Gastrocnemius medialis (tissue), 4 donors: Measurements from ENCODE around the gene APEX1. TPM values are rescaled to one million over a fixed set of nuclear protein-coding genes. Genes with fewer than 3 reads are reported as not detected.

Experiments used
- ATAC-seq, 2 donors: fragments of 150-250 bp; one replicate each; pipeline ENCODE4 v1.9.1; 2016
- DNase-seq, 2 donors: peaks; one replicate each; pipeline ENCODE4 v3.0.0-alpha.2; 2019
- H3K27ac ChIP-seq, 4 donors: fragments of 200-600 bp; sonication (generic); 1 replicate in 1 of 4; 2 replicates in 3 of 4; pipeline ENCODE4 v1.5.1; 2016 to 2018; ENCODE audit warnings: mild to moderate bottlenecking in 2 of 4, moderate library complexity in 1 of 4
- H3K27me3 ChIP-seq, 3 donors: fragments of 200-600 bp; sonication (generic) in 2 of 3; 1 replicate in 1 of 3; 2 replicates in 2 of 3; pipeline versions ENCODE4 v1.5.1 to v1.6.0; 2016 to 2019; ENCODE audit warnings: mild to moderate bottlenecking in 1 of 3, moderate library complexity in 1 of 3
- H3K36me3 ChIP-seq, 2 donors: fragments of 200-600 bp; sonication (generic) in 1 of 2; one replicate each; pipeline ENCODE4 v1.5.1; 2017 to 2018
- H3K4me1 ChIP-seq, 2 donors: fragments of 200-600 bp; sonication (generic) in 1 of 2; one replicate each; pipeline ENCODE4 v1.5.1; 2016 to 2017; ENCODE audit warnings: mild to moderate bottlenecking in 2 of 2
- H3K4me3 ChIP-seq, 4 donors: fragments of 200-600 bp; sonication (generic) in 3 of 4; 1 replicate in 1 of 4; 2 replicates in 3 of 4; pipeline ENCODE4 v1.5.1; 2016 to 2019; ENCODE audit warnings: mild to moderate bottlenecking in 2 of 4
- H3K9me3 ChIP-seq, 3 donors: fragments of 200-600 bp; sonication (generic) in 2 of 3; 1 replicate in 1 of 3; 2 replicates in 2 of 3; pipeline ENCODE4 v1.5.1; 2016 to 2019
- POLR2A ChIP-seq, 2 donors: fragments of 450-650 bp; IDR thresholded peaks; one replicate each; pipeline ENCODE4 v1.6.1; 2017; ENCODE audit warnings: antibody characterized with exemption in 2 of 2, mild to moderate bottlenecking in 2 of 2, moderate library complexity in 2 of 2
- in situ Hi-C, 4 donors: fragments of 200-750 bp; cut with MboI; loops; one replicate each; pipeline versions ENCODE4 v1.15.0 to v1.8.0; 2017; ENCODE audit warnings: low sequenced_read_pairs in 4 of 4
- intact Hi-C: fragments of 100-400 bp; cut with DNase I; formaldehyde crosslinking; loops from one replicate; pipeline ENCODE4 v1.15.1; 2023; ENCODE audit warnings: low total_unique reads
- total RNA-seq, 4 donors: library from RNA; depleted of rRNA; stranded (reverse); fragments of >200 nt; gene quantifications; one replicate each; pipeline versions ENCODE4 v1.1.0 to v1.2.3, GENCODE V29; 2016
- TF ChIP-seq, protein P1 (sequence below), 5 experiments: fragments of 450-650 bp in 3 of 5; fragments of 200-600 bp in 2 of 5; sonication (generic) in 2 of 5; IDR thresholded peaks in 4 of 5; conservative IDR thresholded peaks in 1 of 5; 1 replicate in 4 of 5; 2 replicates in 1 of 5; pipeline ENCODE4 v1.5.1; 2016 to 2019; ENCODE audit warnings: antibody characterized with exemption in 5 of 5, mild to moderate bottlenecking in 3 of 5, moderate library complexity in 3 of 5

APEX1 gene
- total RNA-seq, 4 donors from 2014 or later, result 65.6 to 132 (median 94.2) TPM

DNA sequence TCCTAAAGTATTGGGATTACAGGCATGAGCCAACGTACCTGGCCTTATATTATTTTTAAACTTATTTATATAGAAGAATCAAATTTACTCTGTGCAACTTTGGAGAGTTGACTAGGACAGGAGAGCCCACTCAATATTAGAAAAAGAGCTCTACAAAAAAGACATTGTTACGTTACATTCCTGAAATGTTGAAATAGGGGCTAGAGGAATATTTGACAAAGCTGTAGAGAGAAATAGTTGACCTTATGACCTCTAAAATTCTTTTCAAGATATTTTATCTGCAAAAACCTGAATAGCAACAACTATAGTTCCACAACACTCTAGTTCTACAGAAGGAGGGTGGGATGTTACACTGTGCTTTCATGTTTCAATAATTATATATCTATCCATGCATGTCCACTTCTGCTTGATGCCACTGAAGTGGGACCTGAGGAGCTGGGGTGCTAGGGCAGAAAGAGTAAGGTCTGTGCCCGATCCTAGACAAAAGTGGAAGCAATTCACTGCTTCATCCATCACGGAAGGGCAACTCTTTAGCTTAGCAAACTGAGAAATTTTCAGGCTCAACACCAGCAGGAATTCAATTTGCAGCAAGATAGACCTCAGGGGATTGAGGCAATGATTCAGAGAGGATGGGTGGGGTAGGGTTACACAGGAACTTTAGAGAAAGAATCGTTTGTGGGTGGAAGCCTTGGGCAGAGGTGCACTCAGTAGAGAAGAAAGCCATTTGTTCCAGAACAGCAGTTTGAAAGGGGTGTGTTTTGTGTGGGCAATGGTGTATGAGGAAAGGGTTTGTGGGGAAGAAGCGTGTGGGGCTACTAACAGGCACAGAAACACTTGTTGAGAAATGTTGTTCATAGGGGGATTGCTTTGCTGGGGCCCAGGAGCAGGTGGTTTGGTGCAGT lies 34.3 kb downstream of the APEX1 start:
- DNase-seq (no peak), ATAC-seq (no peak)
- peak overlapping the region in 1 of 4 donors; percentile 34 for H3K27ac ChIP-seq
- TF ChIP-seq, protein P1, sequence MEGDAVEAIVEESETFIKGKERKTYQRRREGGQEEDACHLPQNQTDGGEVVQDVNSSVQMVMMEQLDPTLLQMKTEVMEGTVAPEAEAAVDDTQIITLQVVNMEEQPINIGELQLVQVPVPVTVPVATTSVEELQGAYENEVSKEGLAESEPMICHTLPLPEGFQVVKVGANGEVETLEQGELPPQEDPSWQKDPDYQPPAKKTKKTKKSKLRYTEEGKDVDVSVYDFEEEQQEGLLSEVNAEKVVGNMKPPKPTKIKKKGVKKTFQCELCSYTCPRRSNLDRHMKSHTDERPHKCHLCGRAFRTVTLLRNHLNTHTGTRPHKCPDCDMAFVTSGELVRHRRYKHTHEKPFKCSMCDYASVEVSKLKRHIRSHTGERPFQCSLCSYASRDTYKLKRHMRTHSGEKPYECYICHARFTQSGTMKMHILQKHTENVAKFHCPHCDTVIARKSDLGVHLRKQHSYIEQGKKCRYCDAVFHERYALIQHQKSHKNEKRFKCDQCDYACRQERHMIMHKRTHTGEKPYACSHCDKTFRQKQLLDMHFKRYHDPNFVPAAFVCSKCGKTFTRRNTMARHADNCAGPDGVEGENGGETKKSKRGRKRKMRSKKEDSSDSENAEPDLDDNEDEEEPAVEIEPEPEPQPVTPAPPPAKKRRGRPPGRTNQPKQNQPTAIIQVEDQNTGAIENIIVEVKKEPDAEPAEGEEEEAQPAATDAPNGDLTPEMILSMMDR (IDR thresholded peaks at IDR 0.05 in 4 of 5, conservative IDR thresholded peaks at IDR 0.05 in 1 of 5), result no peak
- no peak for TF ChIP-seq POLR2A (IDR thresholded peaks at IDR 0.05)
- no peaks in the 10 kb centered on the region for H3K9me3 ChIP-seq
- in situ Hi-C loops (no loop called here), intact Hi-C loops (no loop called here)
- no peaks in the 10 kb centered on the region for H3K27me3 ChIP-seq
- no peaks in the 10 kb centered on the region for H3K36me3 ChIP-seq
- H3K4me3 ChIP-seq, result no peak overlapping the region
- peaks cover 0 to 6% of the 10 kb centered on the region in 2 donors for H3K4me1 ChIP-seq

DNA sequence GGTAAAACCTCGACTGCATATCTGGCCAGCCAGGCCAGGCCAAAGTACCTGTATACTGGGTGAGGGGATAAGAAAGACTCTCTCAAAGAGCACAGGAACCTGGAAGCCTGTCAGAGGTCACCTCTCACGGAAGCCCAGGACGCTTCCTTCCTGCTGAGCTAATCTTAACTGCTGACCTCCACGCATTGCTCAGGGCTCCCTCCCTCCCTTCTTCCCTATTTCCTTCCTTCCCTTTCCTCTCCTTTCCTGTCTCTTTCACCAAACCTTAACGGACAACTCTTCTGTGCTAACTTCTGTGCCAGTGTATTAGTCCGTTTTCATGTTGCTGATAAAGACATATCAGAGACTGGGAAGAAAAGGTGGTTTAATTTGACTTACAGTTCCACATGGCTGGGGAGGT lies 35.5 kb downstream of the APEX1 start:
- intact Hi-C loops, result no loop called here
- Histone ChIP-seq H3K27me3 (no peaks in the 10 kb centered on the region), H3K4me3 (no peak overlapping the region), H3K4me1 (peaks cover 0 to 6% of the 10 kb centered on the region in 2 donors), H3K9me3 (no peaks in the 10 kb centered on the region), H3K36me3 (no peaks in the 10 kb centered on the region), H3K27ac (no peak overlapping the region)
- ATAC-seq (no peak), DNase-seq (no peak)
- TF ChIP-seq, protein P1 (IDR thresholded peaks at IDR 0.05 in 4 of 5, conservative IDR thresholded peaks at IDR 0.05 in 1 of 5), result no peak
- TF ChIP-seq POLR2A (IDR thresholded peaks at IDR 0.05), result no peak
- in situ Hi-C loops, result no loop called here

DNA sequence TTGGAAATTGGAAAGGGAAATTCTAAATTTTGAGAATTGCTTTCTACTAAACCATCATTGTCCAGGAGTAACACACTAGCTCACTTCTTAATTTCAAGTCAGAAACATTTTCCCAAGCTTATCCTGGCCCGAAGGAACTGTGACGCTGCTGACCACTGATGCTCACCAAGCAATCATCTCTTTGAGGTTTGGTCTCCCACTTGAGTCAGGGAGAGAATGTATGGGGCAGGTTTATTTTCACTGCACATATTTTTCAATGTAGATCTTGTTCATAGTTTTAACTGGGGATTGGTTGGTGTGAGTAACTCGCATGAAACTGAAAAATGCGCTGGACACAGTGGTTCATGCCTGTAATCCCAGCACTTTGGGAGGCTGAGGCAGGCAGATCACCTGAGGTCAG lies 37.5 kb downstream of the APEX1 start:
- in situ Hi-C loops (no loop called here), intact Hi-C loops (no loop called here)
- no peak overlapping the region for H3K4me3 ChIP-seq
- no peak overlapping the region for H3K27ac ChIP-seq
- peaks cover 0 to 6% of the 10 kb centered on the region in 2 donors for H3K4me1 ChIP-seq
- DNase-seq (no peak), ATAC-seq (no peak)
- TF ChIP-seq POLR2A (IDR thresholded peaks at IDR 0.05), result no peak
- TF ChIP-seq, protein P1 (IDR thresholded peaks at IDR 0.05 in 4 of 5, conservative IDR thresholded peaks at IDR 0.05 in 1 of 5), result no peak
- H3K9me3 ChIP-seq, result no peaks in the 10 kb centered on the region
- no peaks in the 10 kb centered on the region for H3K27me3 ChIP-seq
- no peaks in the 10 kb centered on the region for H3K36me3 ChIP-seq

DNA sequence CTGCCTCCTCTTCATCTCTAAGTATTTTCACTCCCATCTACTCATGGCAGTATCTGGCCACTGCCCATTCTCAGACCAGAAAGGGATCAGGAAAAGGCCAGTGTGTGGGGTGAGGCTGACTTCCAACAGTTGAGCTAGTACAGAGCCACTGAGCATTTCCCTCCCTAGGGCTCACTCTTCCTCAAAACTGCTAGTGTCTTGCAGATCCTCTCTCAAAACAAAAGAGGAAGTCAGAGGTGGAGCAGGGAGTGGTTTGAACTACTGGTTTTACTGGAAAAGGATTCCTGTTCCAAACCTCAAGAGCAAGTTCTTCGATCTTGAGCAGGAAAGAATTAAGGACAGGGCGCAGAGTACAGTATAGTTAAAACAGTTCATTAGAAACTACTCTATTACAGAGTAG lies 38.6 kb downstream of the APEX1 start:
- H3K27ac ChIP-seq, result no peak overlapping the region
- DNase-seq (no peak), ATAC-seq (no peak)
- peaks cover 0 to 11% of the 10 kb centered on the region in 2 donors for H3K4me1 ChIP-seq
- no peaks in the 10 kb centered on the region for H3K27me3 ChIP-seq
- no peaks in the 10 kb centered on the region for H3K9me3 ChIP-seq
- intact Hi-C loops (no loop called here), in situ Hi-C loops (no loop called here)
- TF ChIP-seq, protein P1 (IDR thresholded peaks at IDR 0.05 in 4 of 5, conservative IDR thresholded peaks at IDR 0.05 in 1 of 5), result no peak
- TF ChIP-seq POLR2A (IDR thresholded peaks at IDR 0.05), result no peak
- no peaks in the 10 kb centered on the region for H3K36me3 ChIP-seq
- no peak overlapping the region for H3K4me3 ChIP-seq
